Esophagus muscularis mucosa (tissue), 4 donors: ENCODE results near the gene SPPL3.

Experiments
- CTCF ChIP-seq, 3 experiments: fragments of 200-600 bp in 2 of 3; fragments of 450-650 bp in 1 of 3; sonication (generic) in 2 of 3; IDR thresholded peaks; one replicate each; pipeline ENCODE4 v1.5.1; 2017 to 2019; ENCODE audit warnings: antibody characterized with exemption in 3 of 3, mild to moderate bottlenecking in 2 of 3, moderate library complexity in 1 of 3
- EP300 ChIP-seq: sonication (generic); formaldehyde crosslinking; IDR thresholded peaks from one replicate; pipeline ENCODE4 v1.6.1; 2017; ENCODE audit warnings: antibody characterized with exemption
- POLR2A ChIP-seq: fragments of 450-650 bp; IDR thresholded peaks from one replicate; pipeline ENCODE4 v1.6.1; 2017; ENCODE audit warnings: antibody characterized with exemption, moderate library complexity, mild to moderate bottlenecking, low read depth
- POLR2AphosphoS5 ChIP-seq, 2 donors: sonication (generic); formaldehyde crosslinking; IDR thresholded peaks; one replicate each; pipeline ENCODE4 v1.6.1; 2017; ENCODE audit warnings: antibody characterized with exemption in 2 of 2

- no peak for TF ChIP-seq POLR2AphosphoS5 (IDR thresholded peaks at IDR 0.05)
- no peak for TF ChIP-seq CTCF (IDR thresholded peaks at IDR 0.05)
- no peak for TF ChIP-seq POLR2A
- TF ChIP-seq EP300: no peak
Measured at GRCh38 chr12:120793357-120793756, 110.8 kb downstream of the SPPL3 start.
